IMR-90 (cell line): ENCODE results near the gene SORCS1.

Source experiments
- FOS ChIP-seq: fragments of 150-350 bp; IDR thresholded peaks from 2 replicates; pipeline ENCODE4 v1.6.1; 2016; ENCODE audit warnings: low read depth, low read length
- POLR2A ChIP-seq: IDR thresholded peaks from 2 replicates; pipeline ENCODE4 v1.6.1; 2012; ENCODE audit warnings: mild to moderate bottlenecking, low read depth, low read length
- RFX5 ChIP-seq: IDR thresholded peaks from 2 replicates; pipeline ENCODE4 v1.8.0; 2012; ENCODE audit warnings: low read depth, mild to moderate bottlenecking, low read length, moderate library complexity
- TF ChIP-seq, protein P1 (sequence below): conservative IDR thresholded peaks from 2 replicates; pipeline ENCODE4 v1.5.1; 2012; ENCODE audit warnings: mild to moderate bottlenecking, low read depth, low read length, improper control_type of control experiment
- TF ChIP-seq, protein P2 (sequence below): fragments of 150-350 bp; IDR thresholded peaks from 2 replicates; pipeline ENCODE4 v1.6.1; 2016; ENCODE audit warnings: low read depth, mild to moderate bottlenecking, low read length, moderate library complexity, borderline replicate concordance

DNA sequence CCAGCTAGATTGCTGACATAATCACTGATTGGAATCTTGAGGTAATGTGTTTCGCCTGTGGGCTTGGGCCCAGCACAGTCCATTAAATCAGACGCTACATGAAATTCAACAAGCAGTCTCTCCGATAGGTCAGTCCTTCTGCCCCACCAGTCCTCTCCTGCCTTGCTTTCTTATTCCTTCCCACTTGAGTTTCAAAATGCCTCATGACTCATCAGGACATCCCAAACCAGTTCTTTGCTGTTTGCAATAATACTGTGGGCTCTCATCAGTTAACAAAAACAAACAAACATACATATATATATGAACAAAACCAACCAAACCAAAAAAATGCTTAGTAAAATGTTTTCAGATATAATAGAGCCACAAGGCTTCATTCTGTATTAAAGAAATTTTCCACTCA is 599.0 kb downstream of the SORCS1 start:
- no peak for TF ChIP-seq RFX5
- TF ChIP-seq POLR2A = no peak
- TF ChIP-seq, protein P1, sequence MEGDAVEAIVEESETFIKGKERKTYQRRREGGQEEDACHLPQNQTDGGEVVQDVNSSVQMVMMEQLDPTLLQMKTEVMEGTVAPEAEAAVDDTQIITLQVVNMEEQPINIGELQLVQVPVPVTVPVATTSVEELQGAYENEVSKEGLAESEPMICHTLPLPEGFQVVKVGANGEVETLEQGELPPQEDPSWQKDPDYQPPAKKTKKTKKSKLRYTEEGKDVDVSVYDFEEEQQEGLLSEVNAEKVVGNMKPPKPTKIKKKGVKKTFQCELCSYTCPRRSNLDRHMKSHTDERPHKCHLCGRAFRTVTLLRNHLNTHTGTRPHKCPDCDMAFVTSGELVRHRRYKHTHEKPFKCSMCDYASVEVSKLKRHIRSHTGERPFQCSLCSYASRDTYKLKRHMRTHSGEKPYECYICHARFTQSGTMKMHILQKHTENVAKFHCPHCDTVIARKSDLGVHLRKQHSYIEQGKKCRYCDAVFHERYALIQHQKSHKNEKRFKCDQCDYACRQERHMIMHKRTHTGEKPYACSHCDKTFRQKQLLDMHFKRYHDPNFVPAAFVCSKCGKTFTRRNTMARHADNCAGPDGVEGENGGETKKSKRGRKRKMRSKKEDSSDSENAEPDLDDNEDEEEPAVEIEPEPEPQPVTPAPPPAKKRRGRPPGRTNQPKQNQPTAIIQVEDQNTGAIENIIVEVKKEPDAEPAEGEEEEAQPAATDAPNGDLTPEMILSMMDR = no peak
- TF ChIP-seq FOS = no peak
- TF ChIP-seq, protein P2, sequence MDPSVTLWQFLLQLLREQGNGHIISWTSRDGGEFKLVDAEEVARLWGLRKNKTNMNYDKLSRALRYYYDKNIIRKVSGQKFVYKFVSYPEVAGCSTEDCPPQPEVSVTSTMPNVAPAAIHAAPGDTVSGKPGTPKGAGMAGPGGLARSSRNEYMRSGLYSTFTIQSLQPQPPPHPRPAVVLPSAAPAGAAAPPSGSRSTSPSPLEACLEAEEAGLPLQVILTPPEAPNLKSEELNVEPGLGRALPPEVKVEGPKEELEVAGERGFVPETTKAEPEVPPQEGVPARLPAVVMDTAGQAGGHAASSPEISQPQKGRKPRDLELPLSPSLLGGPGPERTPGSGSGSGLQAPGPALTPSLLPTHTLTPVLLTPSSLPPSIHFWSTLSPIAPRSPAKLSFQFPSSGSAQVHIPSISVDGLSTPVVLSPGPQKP = no peak
